ENCODE data around the gene CD59. TPM values are rescaled to one million over a fixed set of nuclear protein-coding genes. Genes with fewer than 3 reads are reported as not detected.

The CD59 gene
- total RNA-seq, 4 donors from 2014 or later: 476 to 717 (median 695) TPM

DNA sequence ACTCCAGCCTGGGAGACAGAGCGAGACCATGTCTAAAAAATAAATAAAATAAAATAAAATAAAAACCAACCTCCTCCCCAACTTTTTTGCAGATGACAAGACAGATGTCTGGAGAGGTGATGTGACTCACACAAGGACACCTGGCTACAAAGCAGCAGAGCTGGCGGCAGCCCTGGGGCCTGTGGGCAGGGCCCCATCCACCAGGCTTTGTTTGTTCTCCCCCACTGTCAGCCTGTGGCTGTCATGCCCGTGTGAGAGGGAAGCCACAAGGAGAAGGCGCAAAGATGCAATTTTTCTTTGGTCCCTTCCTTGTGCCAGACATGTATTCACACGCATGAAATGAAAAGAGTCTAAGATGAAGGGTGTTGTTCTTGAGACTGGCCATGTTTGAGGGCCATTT lies 16.6 kb downstream of the CD59 start:
- peaks cover 86 to 98% of the 10 kb centered on the region in 2 donors for H3K4me1 ChIP-seq
- TF ChIP-seq POLR2A (IDR thresholded peaks at IDR 0.05): no peak
- TF ChIP-seq, protein P1, sequence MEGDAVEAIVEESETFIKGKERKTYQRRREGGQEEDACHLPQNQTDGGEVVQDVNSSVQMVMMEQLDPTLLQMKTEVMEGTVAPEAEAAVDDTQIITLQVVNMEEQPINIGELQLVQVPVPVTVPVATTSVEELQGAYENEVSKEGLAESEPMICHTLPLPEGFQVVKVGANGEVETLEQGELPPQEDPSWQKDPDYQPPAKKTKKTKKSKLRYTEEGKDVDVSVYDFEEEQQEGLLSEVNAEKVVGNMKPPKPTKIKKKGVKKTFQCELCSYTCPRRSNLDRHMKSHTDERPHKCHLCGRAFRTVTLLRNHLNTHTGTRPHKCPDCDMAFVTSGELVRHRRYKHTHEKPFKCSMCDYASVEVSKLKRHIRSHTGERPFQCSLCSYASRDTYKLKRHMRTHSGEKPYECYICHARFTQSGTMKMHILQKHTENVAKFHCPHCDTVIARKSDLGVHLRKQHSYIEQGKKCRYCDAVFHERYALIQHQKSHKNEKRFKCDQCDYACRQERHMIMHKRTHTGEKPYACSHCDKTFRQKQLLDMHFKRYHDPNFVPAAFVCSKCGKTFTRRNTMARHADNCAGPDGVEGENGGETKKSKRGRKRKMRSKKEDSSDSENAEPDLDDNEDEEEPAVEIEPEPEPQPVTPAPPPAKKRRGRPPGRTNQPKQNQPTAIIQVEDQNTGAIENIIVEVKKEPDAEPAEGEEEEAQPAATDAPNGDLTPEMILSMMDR (IDR thresholded peaks at IDR 0.05 in 4 of 5, conservative IDR thresholded peaks at IDR 0.05 in 1 of 5): no peak
- H3K9me3 ChIP-seq: no peaks in the 10 kb centered on the region
- peaks cover 0 to 42% of the 10 kb centered on the region in 2 donors for H3K36me3 ChIP-seq
- H3K27me3 ChIP-seq: no peaks in the 10 kb centered on the region
- in situ Hi-C loops (cut with MboI; ENCODE audit: low sequenced_read_pairs in 4 of 4) (no loop called here), intact Hi-C loops (cut with DNase I; ENCODE audit: low total_unique reads) (no loop called here)
- no peak for ATAC-seq
- peak overlapping the region; percentile 92 to 99 (median 92) for H3K27ac ChIP-seq
- no peak overlapping the region for H3K4me3 ChIP-seq
- DNase-seq: no peak

DNA sequence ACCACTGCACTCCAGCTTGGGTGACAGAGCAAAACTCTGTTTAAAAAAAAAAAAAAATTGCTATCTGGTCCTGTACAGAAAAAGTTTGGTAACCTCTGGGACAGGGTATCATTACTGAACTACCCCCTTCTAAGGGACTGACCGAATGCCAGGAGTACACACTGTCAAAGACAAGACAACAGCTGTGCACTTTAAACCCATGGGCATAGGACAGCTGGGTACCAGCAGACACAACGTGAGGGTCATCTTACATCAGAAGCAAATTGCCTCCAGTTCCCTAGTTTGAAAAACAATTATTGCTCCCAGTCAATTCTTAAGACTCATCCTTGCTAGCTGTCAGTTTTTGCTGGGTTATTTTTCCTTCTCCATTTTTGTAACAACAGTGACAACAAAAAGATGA lies 17.8 kb downstream of the CD59 start:
- TF ChIP-seq, protein P1 (IDR thresholded peaks at IDR 0.05 in 4 of 5, conservative IDR thresholded peaks at IDR 0.05 in 1 of 5): no peak
- TF ChIP-seq POLR2A (IDR thresholded peaks at IDR 0.05): no peak
- ATAC-seq: peak in 1 of 2 donors; percentile 37
- peaks cover 0 to 53% of the 10 kb centered on the region in 2 donors for H3K36me3 ChIP-seq
- peak overlapping the region; percentile 92 to 99 (median 92) for H3K27ac ChIP-seq
- intact Hi-C loops (cut with DNase I; ENCODE audit: low total_unique reads): no loop called here
- in situ Hi-C loops (cut with MboI; ENCODE audit: low sequenced_read_pairs in 4 of 4): no loop called here
- H3K27me3 ChIP-seq: no peaks in the 10 kb centered on the region
- no peak for DNase-seq
- H3K9me3 ChIP-seq: no peaks in the 10 kb centered on the region
- peaks cover 74 to 87% of the 10 kb centered on the region in 2 donors for H3K4me1 ChIP-seq
- no peak overlapping the region for H3K4me3 ChIP-seq

DNA sequence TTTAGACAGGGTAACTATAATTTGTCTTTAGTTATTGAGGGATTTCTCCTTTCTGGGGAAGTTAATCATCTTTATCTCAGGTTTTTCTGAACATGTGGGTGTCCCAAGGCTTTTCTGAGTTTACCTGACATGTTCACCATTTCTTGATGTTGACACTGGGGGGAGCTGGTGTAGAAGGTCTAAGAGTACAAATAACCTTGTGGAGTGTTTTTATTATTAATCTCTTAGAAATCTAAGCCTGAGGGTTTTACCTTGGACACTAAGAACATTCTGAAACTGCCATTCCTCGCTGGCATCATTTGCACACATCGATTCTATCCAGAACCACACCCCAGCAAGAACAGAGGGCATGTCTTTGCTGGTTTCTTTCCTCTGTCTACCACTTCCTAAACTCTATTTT lies 20.0 kb downstream of the CD59 start:
- DNase-seq (no peak), ATAC-seq (peak; percentile 27 to 42)
- peaks cover 0 to 75% of the 10 kb centered on the region in 2 donors for H3K36me3 ChIP-seq
- H3K4me1 ChIP-seq: peaks cover 52 to 65% of the 10 kb centered on the region in 2 donors
- intact Hi-C loops (cut with DNase I; ENCODE audit: low total_unique reads): loop anchor here (2.0 kb wide), 1 partner anchor 21 kb away; the partner anchor contains the start of gene CD59
- no peak overlapping the region for H3K4me3 ChIP-seq
- peak overlapping the region; percentile 67 to 99 (median 92) for H3K27ac ChIP-seq
- TF ChIP-seq, protein P1 (IDR thresholded peaks at IDR 0.05 in 4 of 5, conservative IDR thresholded peaks at IDR 0.05 in 1 of 5): peak in 4 of 5 experiments; percentile 37 to 60 (median 45)
- TF ChIP-seq POLR2A (IDR thresholded peaks at IDR 0.05): no peak
- H3K27me3 ChIP-seq: no peaks in the 10 kb centered on the region
- in situ Hi-C loops (cut with MboI; ENCODE audit: low sequenced_read_pairs in 4 of 4): no loop called here
- no peaks in the 10 kb centered on the region for H3K9me3 ChIP-seq

DNA sequence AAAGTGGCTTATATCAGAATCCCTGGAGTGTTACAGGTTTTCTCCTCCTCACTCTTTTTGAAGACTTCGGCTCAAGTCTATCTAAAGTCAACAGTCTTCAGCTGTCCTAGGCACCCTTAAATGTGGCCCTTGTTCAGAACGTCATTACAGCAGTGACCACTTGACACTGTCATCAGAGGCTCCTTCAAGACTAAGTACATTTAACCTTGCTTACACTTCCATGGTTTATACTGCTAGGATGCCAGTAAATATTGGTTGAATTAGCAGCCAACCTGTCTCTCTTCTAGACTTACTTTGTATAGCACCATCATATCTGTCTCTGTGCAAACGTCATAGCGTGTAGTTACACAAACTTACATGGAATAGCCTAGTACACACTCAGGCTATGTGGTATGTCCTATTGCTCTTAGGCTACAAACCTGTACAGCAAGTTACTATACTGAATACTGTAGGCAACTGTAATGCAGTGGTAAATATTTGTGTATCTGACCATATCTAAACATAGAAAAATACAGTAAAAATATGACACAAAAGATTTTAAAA lies 22.3 kb downstream of the CD59 start:
- no peaks in the 10 kb centered on the region for H3K27me3 ChIP-seq
- intact Hi-C loops (cut with DNase I; ENCODE audit: low total_unique reads) (no loop called here), in situ Hi-C loops (cut with MboI; ENCODE audit: low sequenced_read_pairs in 4 of 4) (no loop called here)
- H3K36me3 ChIP-seq: peaks cover 2 to 79% of the 10 kb centered on the region in 2 donors
- H3K27ac ChIP-seq: peak overlapping the region; percentile 67 to 99 (median 92)
- H3K4me3 ChIP-seq: no peak overlapping the region
- no peaks in the 10 kb centered on the region for H3K9me3 ChIP-seq
- H3K4me1 ChIP-seq: peaks cover 36 to 53% of the 10 kb centered on the region in 2 donors
- TF ChIP-seq, protein P1 (IDR thresholded peaks at IDR 0.05 in 4 of 5, conservative IDR thresholded peaks at IDR 0.05 in 1 of 5): no peak
- TF ChIP-seq POLR2A (IDR thresholded peaks at IDR 0.05): no peak
- ATAC-seq (no peak), DNase-seq (no peak)
